IMR-90 (cell line): ENCODE data around the gene TRAPPC8. TPM values are rescaled to one million over a fixed set of nuclear protein-coding genes. Genes with fewer than 3 reads are reported as not detected.

Source experiments
- ATAC-seq: fragments of 200-7000 bp; cut with Tn5 transposase; 2 replicates; pipeline ENCODE4 v1.9.1; 2020; ENCODE audit warnings: low read depth, mild to moderate bottlenecking, moderate library complexity
- BruUV-seq: library from RNA; stranded (reverse); fragments of 400-500 nt; replicated peaks from 2 replicates; lab custom pipeline; 2021; lab: Mats Ljungman, UMichigan
- CTCF ChIA-PET: fragments of 300-600 bp; formaldehyde crosslinking; extraction: SDS; loops from one replicate; lab custom pipeline; 2021; ENCODE audit warnings: antibody characterized with exemption; lab: Yijun Ruan, JAX
- POLR2A ChIA-PET: fragments of 300-600 bp; sonication (Branson Sonifier 250); formaldehyde crosslinking; loops from one replicate; lab custom pipeline; 2022; ENCODE audit warnings: antibody characterized with exemption; ENCODE audit not compliant: unreplicated experiment; lab: Charles Lee
- DNase-seq: peaks from one replicate; pipeline ENCODE4 v3.0.0; 2013
- H2AFZ ChIP-seq: replicated peaks from 2 replicates; pipeline ENCODE3; 2013; ENCODE audit warnings: low read length, mild to moderate bottlenecking; ENCODE audit not compliant: poor library complexity
- H2AK5ac ChIP-seq: 2 replicates; pipeline ENCODE4 v1.6.1; 2013; ENCODE audit warnings: low read depth, low read length, inconsistent platforms
- H2AK9ac ChIP-seq: replicated peaks from 2 replicates; pipeline ENCODE3; 2013; ENCODE audit warnings: mild to moderate bottlenecking, low read depth, low read length, moderate library complexity; ENCODE audit not compliant: poor library complexity
- H2BK120ac ChIP-seq: 2 replicates; pipeline ENCODE4 v1.6.1; 2013; ENCODE audit warnings: low read depth, low read length, inconsistent platforms
- H2BK15ac ChIP-seq: 3 replicates; pipeline ENCODE4 v1.6.1; 2013; ENCODE audit warnings: low read depth, low read length, inconsistent platforms
- H2BK20ac ChIP-seq: 2 replicates; pipeline ENCODE4 v1.6.1; 2013; ENCODE audit warnings: low read depth, mild to moderate bottlenecking, inconsistent platforms, low read length, moderate library complexity
- H2BK5ac ChIP-seq: 2 replicates; pipeline ENCODE4 v1.6.1; 2013; ENCODE audit warnings: mild to moderate bottlenecking, low read depth, low read length, inconsistent platforms; ENCODE audit not compliant: poor library complexity, severe bottlenecking
- H3K14ac ChIP-seq: replicated peaks from 2 replicates; pipeline ENCODE4 v1.6.1; 2013; ENCODE audit warnings: low read depth, low read length, inconsistent platforms
- H3K18ac ChIP-seq: 2 replicates; pipeline ENCODE4 v1.6.1; 2013; ENCODE audit warnings: low read depth, low read length, control low read depth
- H3K23ac ChIP-seq: 2 replicates; pipeline ENCODE4 v1.6.1; 2013; ENCODE audit warnings: low read depth, low read length, inconsistent platforms
- H3K27ac ChIP-seq: 2 replicates; pipeline ENCODE4 v1.5.1; 2013; ENCODE audit warnings: mild to moderate bottlenecking, control low read depth, low read length; ENCODE audit not compliant: insufficient read depth
- H3K27me3 ChIP-seq: 2 replicates; pipeline ENCODE4 v1.6.1; 2013; ENCODE audit warnings: low read length; ENCODE audit not compliant: control insufficient read depth, insufficient read depth
- H3K36me3 ChIP-seq: 2 replicates; pipeline ENCODE4 v1.6.1; 2013; ENCODE audit warnings: low read length, mixed read lengths; ENCODE audit not compliant: control insufficient read depth, insufficient read depth
- H3K4ac ChIP-seq: 2 replicates; pipeline ENCODE4 v1.6.1; 2013; ENCODE audit warnings: low read depth, low read length, inconsistent platforms
- H3K4me1 ChIP-seq: 2 replicates; pipeline ENCODE4 v1.6.1; 2013; ENCODE audit warnings: low read length, mixed read lengths; ENCODE audit not compliant: control insufficient read depth, insufficient read depth
- H3K4me2 ChIP-seq: 2 replicates; pipeline ENCODE4 v1.6.1; 2013; ENCODE audit warnings: low read depth, mild to moderate bottlenecking, control low read depth, low read length, moderate library complexity
- H3K4me3 ChIP-seq: 2 replicates; pipeline ENCODE4 v1.5.1; 2013; ENCODE audit warnings: low read depth, mild to moderate bottlenecking, control low read depth, low read length, moderate library complexity; ENCODE audit not compliant: insufficient read depth
- H3K56ac ChIP-seq: 2 replicates; pipeline ENCODE4 v1.6.1; 2013; ENCODE audit warnings: low read length, inconsistent platforms; ENCODE audit not compliant: insufficient read depth; ENCODE audit errors: extremely low read depth
- H3K79me1 ChIP-seq, 2 experiments: 2 replicates each; pipeline ENCODE4 v1.6.1; 2013; ENCODE audit warnings: low read length in 2 of 2, inconsistent platforms in 1 of 2, low read depth in 1 of 2
- H3K9ac ChIP-seq: 2 replicates; pipeline ENCODE4 v1.6.1; 2013; ENCODE audit warnings: low read depth, low read length, control low read depth
- H3K9me1 ChIP-seq: 2 replicates; pipeline ENCODE4 v1.6.1; 2013; ENCODE audit warnings: low read length, inconsistent platforms; ENCODE audit not compliant: insufficient read depth
- H3K9me3 ChIP-seq: 2 replicates; pipeline ENCODE4 v1.6.1; 2013; ENCODE audit warnings: low read length; ENCODE audit not compliant: control insufficient read depth, insufficient read depth
- H4K20me1 ChIP-seq: 2 replicates; pipeline ENCODE4 v1.6.1; 2013; ENCODE audit warnings: low read length, inconsistent platforms; ENCODE audit not compliant: insufficient read depth
- H4K5ac ChIP-seq: 2 replicates; pipeline ENCODE4 v1.6.1; 2013; ENCODE audit warnings: mild to moderate bottlenecking, low read depth, low read length, control low read depth
- H4K8ac ChIP-seq, 2 experiments: 2 replicates each; pipeline ENCODE4 v1.6.1; 2013; ENCODE audit warnings: low read depth in 2 of 2, low read length in 2 of 2, control low read depth in 1 of 2, inconsistent platforms in 1 of 2
- H4K91ac ChIP-seq: 2 replicates; pipeline ENCODE4 v1.6.1; 2013; ENCODE audit warnings: low read depth, low read length, inconsistent platforms; ENCODE audit not compliant: insufficient read depth
- ELK1 ChIP-seq: fragments of 150-350 bp; IDR thresholded peaks from 2 replicates; pipeline ENCODE4 v1.6.1; 2016; ENCODE audit warnings: low read depth, mild to moderate bottlenecking, low read length, moderate library complexity, borderline replicate concordance
- MAFK ChIP-seq: IDR thresholded peaks from 2 replicates; pipeline ENCODE4 v1.6.1; 2012; ENCODE audit warnings: low read depth, low read length, improper control_type of control experiment
- WGBS, 2 experiments: methylation state at CpG; one replicate each; pipeline versions ENCODE4 v1.1.5 to v1.1.7; 2013; ENCODE audit warnings: missing lambda C conversion rate in 2 of 2; ENCODE audit not compliant: insufficient read length in 1 of 2; ENCODE audit errors: extremely low coverage in 2 of 2; 5-methylcytosine and 5-hydroxymethylcytosine counted together
- dilution Hi-C: fragments of 300-500 bp; cut with HindIII; formaldehyde crosslinking; loops from one replicate; pipeline ENCODE4 v1.14.3; 2018; ENCODE audit warnings: low sequenced_read_pairs; ENCODE audit not compliant: unreplicated experiment
- in situ Hi-C: fragments of 300-500 bp; cut with MboI; formaldehyde crosslinking; loops from 3 replicates; pipeline ENCODE4 v1.14.3; 2019; ENCODE audit warnings: low sequenced_read_pairs, inconsistent platforms, mixed read lengths
- intact Hi-C: fragments of 100-400 bp; cut with micrococcal nuclease; formaldehyde crosslinking; loops from 2 replicates; pipeline ENCODE4 v1.10.0; 2022
- polyA plus RNA-seq, 3 experiments: library from polyadenylated mRNA; depleted of rRNA; stranded (reverse); fragments of >200 nt; gene quantifications; 2 replicates each; pipeline ENCODE4 v1.2.3, GENCODE V29; 2012; ENCODE audit warnings: low replicate concordance in 1 of 3
- total RNA-seq: library from RNA; depleted of rRNA; stranded (reverse); fragments of >200 nt; gene quantifications from 2 replicates; pipeline ENCODE4 v1.2.3, GENCODE V29; 2012

TRAPPC8 gene
- total and polyA plus RNA-seq, 2 of the 4 experiments (the other 2 are of a cell fraction), result 21.8 to 54.3 TPM

GRCh38 chr18:31830686-31831085 lies 112.2 kb downstream of the TRAPPC8 start:
- no peak for ATAC-seq

More at GRCh38 chr18:31830686-31831085, 112.2 kb downstream of the TRAPPC8 start:
- H3K36me3 ChIP-seq, result peaks cover 12% of the 10 kb centered on the region
- H2AK5ac ChIP-seq, result no peak overlapping the region
- H2BK15ac ChIP-seq, result no peak overlapping the region
- no peak overlapping the region for H4K8ac ChIP-seq
- H3K4me3 ChIP-seq, result no peak overlapping the region
- H2AK9ac ChIP-seq, result no peak overlapping the region
- H2AFZ ChIP-seq, result no peak overlapping the region
- no peak overlapping the region for H3K56ac ChIP-seq
- no peak overlapping the region for H3K14ac ChIP-seq
- CTCF ChIA-PET, result no interaction called here
- H3K27ac ChIP-seq, result no peak overlapping the region
- intact Hi-C loops, result no loop called here
- in situ Hi-C loops, result no loop called here
- H3K23ac ChIP-seq, result no peak overlapping the region
- no peak overlapping the region for H4K5ac ChIP-seq
- no peak for TF ChIP-seq MAFK
- TF ChIP-seq ELK1, result no peak
- no peaks in the 10 kb centered on the region for H3K4me1 ChIP-seq
- WGBS, 2 experiments, result no CpG with 5 or more reads among the region's 3 CpGs
- no peak overlapping the region for H2BK120ac ChIP-seq
- no peaks in the 10 kb centered on the region for H4K20me1 ChIP-seq
- H4K91ac ChIP-seq, result no peak overlapping the region
- no peak overlapping the region for H3K18ac ChIP-seq
- dilution Hi-C loops, result no loop called here
- BruUV-seq, result no TSS peak
- no peak overlapping the region for H2BK5ac ChIP-seq
- no peak overlapping the region for H3K4me2 ChIP-seq
- DNase-seq, result no peak
- H3K27me3 ChIP-seq, result no peaks in the 10 kb centered on the region
- H3K9me1 ChIP-seq, result no peaks in the 10 kb centered on the region; the same call in 1 of the 2 replicates
- no peaks in the 10 kb centered on the region for H3K79me1 ChIP-seq
- POLR2A ChIA-PET, result no interaction called here
- H3K4ac ChIP-seq, result no peak overlapping the region
- no peak overlapping the region for H2BK20ac ChIP-seq
- H3K9me3 ChIP-seq, result no peaks in the 10 kb centered on the region
- H3K9ac ChIP-seq, result no peak overlapping the region
